ENCODE data around the gene DDAH1. TPM values are rescaled to one million over a fixed set of nuclear protein-coding genes. Genes with fewer than 3 reads are reported as not detected.

DDAH1 gene
- total RNA-seq, 1 experiment from 2014 or later, result 65.9 TPM

DNA sequence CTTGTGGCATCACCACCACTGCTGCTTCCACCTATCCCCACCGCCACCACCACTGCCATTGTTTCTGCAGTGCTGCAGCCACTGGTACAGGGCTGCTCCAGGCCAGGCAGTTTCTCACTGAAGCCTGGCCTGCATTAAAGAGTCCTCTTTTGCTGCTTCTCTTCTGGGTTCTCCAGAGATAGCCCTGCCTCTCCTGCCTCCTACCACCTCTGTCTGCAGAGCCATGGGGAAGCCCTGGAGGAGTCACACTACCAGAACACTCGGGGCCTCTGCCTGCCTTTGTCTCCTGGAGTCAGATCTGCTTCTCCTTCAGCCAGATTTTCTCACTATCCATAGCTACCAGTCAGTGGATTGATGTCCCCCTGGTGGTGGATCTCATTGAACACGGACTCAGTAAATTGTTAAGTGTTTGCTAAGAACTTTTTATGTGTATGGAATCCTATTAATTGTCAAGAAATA lies 37.7 kb upstream of the DDAH1 start:
- ChIA-PET POLR2A (ENCODE audit: unreplicated experiment) (interaction anchor here (0.6 to 0.7 kb wide), 3 partner anchors 42 to 80 kb away, joined by 3 to 5 read pairs (median 3); no protein-coding TSS in a partner anchor), CTCF (interaction anchor here (0.5 to 0.7 kb wide), 2 partner anchors 209 to 1019 kb away, joined by 3 to 4 read pairs; no protein-coding TSS in a partner anchor)
- peaks cover 11% of the 10 kb centered on the region for H3K4me1 ChIP-seq (ENCODE audit: insufficient read depth, low read length)
- DNase-seq, result peak; percentile 79
- TF ChIP-seq, protein P1, sequence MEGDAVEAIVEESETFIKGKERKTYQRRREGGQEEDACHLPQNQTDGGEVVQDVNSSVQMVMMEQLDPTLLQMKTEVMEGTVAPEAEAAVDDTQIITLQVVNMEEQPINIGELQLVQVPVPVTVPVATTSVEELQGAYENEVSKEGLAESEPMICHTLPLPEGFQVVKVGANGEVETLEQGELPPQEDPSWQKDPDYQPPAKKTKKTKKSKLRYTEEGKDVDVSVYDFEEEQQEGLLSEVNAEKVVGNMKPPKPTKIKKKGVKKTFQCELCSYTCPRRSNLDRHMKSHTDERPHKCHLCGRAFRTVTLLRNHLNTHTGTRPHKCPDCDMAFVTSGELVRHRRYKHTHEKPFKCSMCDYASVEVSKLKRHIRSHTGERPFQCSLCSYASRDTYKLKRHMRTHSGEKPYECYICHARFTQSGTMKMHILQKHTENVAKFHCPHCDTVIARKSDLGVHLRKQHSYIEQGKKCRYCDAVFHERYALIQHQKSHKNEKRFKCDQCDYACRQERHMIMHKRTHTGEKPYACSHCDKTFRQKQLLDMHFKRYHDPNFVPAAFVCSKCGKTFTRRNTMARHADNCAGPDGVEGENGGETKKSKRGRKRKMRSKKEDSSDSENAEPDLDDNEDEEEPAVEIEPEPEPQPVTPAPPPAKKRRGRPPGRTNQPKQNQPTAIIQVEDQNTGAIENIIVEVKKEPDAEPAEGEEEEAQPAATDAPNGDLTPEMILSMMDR (conservative IDR thresholded peaks at IDR 0.05; ENCODE audit: low read depth, low read length), result peak; percentile 75
- TF ChIP-seq EZH2 (IDR thresholded peaks at IDR 0.05; ENCODE audit: low read length, unreplicated experiment), result no peak
- TF ChIP-seq EZH2phosphoT487 (IDR thresholded peaks at IDR 0.05; ENCODE audit: borderline replicate concordance, low read length), result no peak
- H3K9me2 ChIP-seq (replicated peaks; ENCODE audit: low read length), result no peaks in the 10 kb centered on the region
- no TSS peak for BruUV-seq (replicated peaks)
- no peak overlapping the region for H3K27ac ChIP-seq (ENCODE audit: low read length)
- H3K36me3 ChIP-seq (ENCODE audit: low read depth, low read length), result no peaks in the 10 kb centered on the region
- no peaks in the 10 kb centered on the region for H3F3A ChIP-seq (ENCODE audit: low read length, unreplicated experiment)
- no peaks in the 10 kb centered on the region for H3K27me3 ChIP-seq (ENCODE audit: low read length)
- no peak overlapping the region for H3K4me2 ChIP-seq (ENCODE audit: low read length)
- no peak overlapping the region for H3K9ac ChIP-seq (ENCODE audit: low read length)
- H2AFZ ChIP-seq (ENCODE audit: low read length), result 0 out of 2 replicates have a peak overlapping the region, but pooled peaks have one; percentile 22
- intact Hi-C loops (cut with micrococcal nuclease), result loop anchor here (2.0 to 5.0 kb wide), 3 partner anchors 74 to 194 kb away; no protein-coding TSS in a partner anchor
- H3K9me3 ChIP-seq (ENCODE audit: low read length), result no peaks in the 10 kb centered on the region
- peak; percentile 87 for ATAC-seq
- H4K20me1 ChIP-seq (ENCODE audit: low read length), result no peaks in the 10 kb centered on the region
- no peak overlapping the region for H3K4me3 ChIP-seq (ENCODE audit: low read length)
- H3K79me2 ChIP-seq (ENCODE audit: low read length), result no peaks in the 10 kb centered on the region

DNA sequence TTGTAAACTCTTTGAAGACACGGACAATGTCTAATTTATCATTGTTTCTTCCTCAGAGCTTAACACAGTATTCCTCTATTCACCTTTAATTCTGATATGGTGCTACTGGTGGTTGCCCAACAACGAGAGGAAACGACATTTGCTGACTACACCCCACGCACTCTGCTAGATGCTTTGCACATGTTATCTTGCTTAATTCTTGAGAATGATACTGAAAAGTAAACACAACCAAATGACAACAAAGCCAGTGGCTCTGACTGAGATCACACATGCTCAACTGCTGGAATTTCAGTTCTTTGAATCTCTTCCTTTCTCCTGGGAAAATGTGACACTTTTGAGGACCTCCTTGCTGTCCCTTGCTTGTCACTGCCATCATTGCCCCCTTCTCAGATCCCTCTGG lies 37.2 kb upstream of the DDAH1 start:
- Histone ChIP-seq H3K79me2 (ENCODE audit: low read length) (no peaks in the 10 kb centered on the region), H3K9me3 (ENCODE audit: low read length) (no peaks in the 10 kb centered on the region), H3F3A (ENCODE audit: low read length, unreplicated experiment) (no peaks in the 10 kb centered on the region), H4K20me1 (ENCODE audit: low read length) (no peaks in the 10 kb centered on the region), H3K27ac (ENCODE audit: low read length) (no peak overlapping the region), H3K36me3 (ENCODE audit: low read depth, low read length) (no peaks in the 10 kb centered on the region), H3K27me3 (ENCODE audit: low read length) (no peaks in the 10 kb centered on the region), H3K4me1 (ENCODE audit: insufficient read depth, low read length) (peaks cover 15% of the 10 kb centered on the region), H3K9ac (ENCODE audit: low read length) (no peak overlapping the region), H2AFZ (ENCODE audit: low read length) (no peak overlapping the region), H3K9me2 (replicated peaks; ENCODE audit: low read length) (no peaks in the 10 kb centered on the region), H3K4me2 (ENCODE audit: low read length) (no peak overlapping the region), H3K4me3 (ENCODE audit: low read length) (no peak overlapping the region)
- no TSS peak for BruUV-seq (replicated peaks)
- ATAC-seq (no peak), DNase-seq (no peak)
- intact Hi-C loops (cut with micrococcal nuclease), result loop anchor here (2.0 to 5.0 kb wide), 3 partner anchors 75 to 193 kb away; no protein-coding TSS in a partner anchor
- CTCF ChIA-PET, result interaction anchor here (0.5 to 0.7 kb wide), 2 partner anchors 209 to 1019 kb away, joined by 3 to 4 read pairs; no protein-coding TSS in a partner anchor
- no peak for TF ChIP-seq EZH2 (IDR thresholded peaks at IDR 0.05; ENCODE audit: low read length, unreplicated experiment)
- TF ChIP-seq EZH2phosphoT487 (IDR thresholded peaks at IDR 0.05; ENCODE audit: borderline replicate concordance, low read length), result no peak
- TF ChIP-seq, protein P1 (conservative IDR thresholded peaks at IDR 0.05; ENCODE audit: low read depth, low read length), result no peak
- POLR2A ChIA-PET (ENCODE audit: unreplicated experiment), result no interaction called here

DNA sequence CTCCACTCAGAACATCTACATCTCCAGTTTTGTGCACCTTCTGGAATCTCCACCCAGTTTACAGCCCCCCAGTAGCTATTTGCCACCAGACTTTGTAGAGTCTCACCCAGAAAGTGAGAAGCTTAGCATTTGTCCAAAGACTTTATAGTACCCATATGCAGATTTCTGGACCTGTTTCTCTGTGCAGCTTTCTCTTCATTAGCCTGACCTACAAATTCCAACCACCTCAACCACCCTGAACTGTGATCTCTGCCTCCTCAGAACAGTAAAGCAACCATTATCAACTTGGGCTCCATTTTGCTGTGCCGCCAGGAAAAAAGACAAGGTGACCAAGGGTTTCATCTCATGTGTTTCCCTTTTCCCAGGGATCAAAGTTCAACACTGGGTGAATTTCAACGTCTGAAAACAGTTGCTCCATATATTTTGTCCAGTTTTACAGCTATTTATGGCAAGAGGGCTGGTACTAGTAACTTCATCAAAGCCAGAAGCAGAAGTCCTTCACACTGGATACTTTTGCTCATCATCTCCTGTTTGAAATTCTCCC lies 36.5 kb upstream of the DDAH1 start:
- Histone ChIP-seq H3K9ac (ENCODE audit: low read length) (no peak overlapping the region), H3K27me3 (ENCODE audit: low read length) (no peaks in the 10 kb centered on the region), H4K20me1 (ENCODE audit: low read length) (no peaks in the 10 kb centered on the region), H3K9me2 (replicated peaks; ENCODE audit: low read length) (no peaks in the 10 kb centered on the region), H3K27ac (ENCODE audit: low read length) (no peak overlapping the region), H3K36me3 (ENCODE audit: low read depth, low read length) (no peaks in the 10 kb centered on the region), H3K4me2 (ENCODE audit: low read length) (no peak overlapping the region), H3K9me3 (ENCODE audit: low read length) (no peaks in the 10 kb centered on the region), H3F3A (ENCODE audit: low read length, unreplicated experiment) (no peaks in the 10 kb centered on the region), H3K4me3 (ENCODE audit: low read length) (no peak overlapping the region), H2AFZ (ENCODE audit: low read length) (no peak overlapping the region), H3K4me1 (ENCODE audit: insufficient read depth, low read length) (peaks cover 22% of the 10 kb centered on the region), H3K79me2 (ENCODE audit: low read length) (no peaks in the 10 kb centered on the region)
- ChIA-PET POLR2A (ENCODE audit: unreplicated experiment) (interaction anchor here (1.0 kb wide), 1 partner anchor 43 kb away, joined by 5 read pairs; no protein-coding TSS in a partner anchor), CTCF (no interaction called here)
- no peak for DNase-seq
- BruUV-seq (replicated peaks), result no TSS peak
- intact Hi-C loops (cut with micrococcal nuclease), result loop anchor here (5.0 kb wide), 1 partner anchor 94 kb away; no protein-coding TSS in a partner anchor
- TF ChIP-seq, protein P1 (conservative IDR thresholded peaks at IDR 0.05; ENCODE audit: low read depth, low read length), result no peak
- TF ChIP-seq EZH2 (IDR thresholded peaks at IDR 0.05; ENCODE audit: low read length, unreplicated experiment), result no peak
- no peak for TF ChIP-seq EZH2phosphoT487 (IDR thresholded peaks at IDR 0.05; ENCODE audit: borderline replicate concordance, low read length)
- no peak for ATAC-seq

All from PC-3 (cell line).